HL-60 (cell line): ENCODE data around the gene TENM3.

Source experiments
- DNase-seq, 2 experiments: peaks; one replicate each; pipeline ENCODE4 v3.0.0-alpha.2; 2010 to 2020; ENCODE audit warnings: low read depth in 1 of 2, low spot score in 1 of 2
- H3K27ac ChIP-seq: fragments of 250-450 bp; sonication (Bioruptor Pico); replicated peaks from 2 replicates; pipeline ENCODE4 v1.5.1; 2020; ENCODE audit warnings: mild to moderate bottlenecking, moderate library complexity
- H3K27me3 ChIP-seq: fragments of 250-450 bp; sonication (Bioruptor Pico); 2 replicates; pipeline ENCODE4 v1.5.1; 2021; ENCODE audit warnings: mild to moderate bottlenecking, moderate library complexity; ENCODE audit not compliant: insufficient read depth, poor library complexity, severe bottlenecking
- H3K4me3 ChIP-seq: replicated peaks from 2 replicates; pipeline ENCODE4 v1.5.1; 2011; ENCODE audit warnings: mild to moderate bottlenecking, control low read depth, low read length; ENCODE audit not compliant: insufficient read depth
- GABPA ChIP-seq: IDR thresholded peaks from 2 replicates; pipeline ENCODE4 v1.6.1; 2012; ENCODE audit warnings: low read depth
- POLR2AphosphoS5 ChIP-seq: IDR thresholded peaks from 2 replicates; pipeline ENCODE4 v1.6.1; 2012; ENCODE audit warnings: low read depth
- REST ChIP-seq: IDR thresholded peaks from 2 replicates; pipeline ENCODE4 v1.6.1; 2012; ENCODE audit warnings: low read depth; ENCODE audit not compliant: insufficient replicate concordance
- SPI1 ChIP-seq: IDR thresholded peaks from 2 replicates; pipeline ENCODE4 v1.6.1; 2012; ENCODE audit warnings: low read depth, mild to moderate bottlenecking, borderline replicate concordance
- TF ChIP-seq, protein P1 (sequence below): IDR thresholded peaks from one replicate; pipeline ENCODE4 v1.5.1; 2011; ENCODE audit warnings: low read length, control low read depth, inconsistent platforms; ENCODE audit not compliant: insufficient read depth

TENM3 gene

DNA sequence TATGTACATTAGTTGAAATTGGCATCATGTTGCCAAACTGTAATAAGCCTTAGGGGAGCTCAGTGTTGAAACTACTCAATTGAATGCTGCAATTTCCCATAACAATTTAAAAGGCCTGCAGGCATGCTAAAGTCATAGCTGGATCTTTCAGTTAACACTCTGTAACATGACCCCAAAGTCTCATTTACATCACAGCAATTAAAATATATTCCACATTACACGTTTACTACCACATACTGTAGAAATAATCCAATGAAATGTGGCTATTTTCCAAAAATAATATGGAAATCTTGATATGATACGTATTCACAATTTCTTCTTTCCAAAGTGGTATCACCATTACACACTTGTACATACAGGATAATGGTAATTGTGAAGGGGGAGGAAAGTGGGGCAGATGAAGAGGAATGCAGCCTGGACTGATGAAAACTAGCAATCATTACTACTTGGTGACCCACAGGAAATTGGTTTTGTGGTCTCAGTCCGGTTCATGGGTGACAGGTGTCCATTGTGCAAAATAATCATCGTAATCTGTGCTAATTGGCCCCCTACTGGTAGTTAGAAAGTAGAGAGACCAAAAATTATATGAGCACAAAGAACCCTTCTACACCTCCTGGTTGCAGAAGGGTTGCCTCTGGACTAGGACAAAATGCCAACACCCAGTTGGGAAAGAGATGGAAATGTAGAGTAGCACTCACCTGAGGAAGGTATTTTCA is 63.7 kb downstream of the TENM3 start:
- Histone ChIP-seq H3K4me3 (no peak overlapping the region), H3K27ac (no peak overlapping the region), H3K27me3 (no peaks in the 10 kb centered on the region)
- DNase-seq, result no peak
- TF ChIP-seq REST (no peak), GABPA (no peak)

DNA sequence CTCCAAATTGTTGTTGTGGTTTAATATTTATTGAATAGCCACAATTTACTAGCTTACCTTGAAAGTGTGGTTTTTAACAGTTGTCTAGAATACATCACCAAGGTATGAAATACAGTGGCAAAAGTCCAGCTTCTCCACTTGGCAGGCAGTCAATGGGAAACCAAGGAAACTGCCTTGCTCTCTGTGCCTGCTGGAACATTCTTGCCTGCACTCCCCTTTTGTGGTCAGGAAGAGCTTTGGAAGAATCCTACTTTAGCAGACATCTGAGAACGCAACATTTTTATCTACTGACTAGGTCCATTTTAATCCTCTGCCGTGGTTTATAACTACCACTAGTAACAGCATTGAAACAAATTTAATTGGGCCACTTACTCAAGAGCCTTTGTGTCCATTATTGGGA is 64.5 kb downstream of the TENM3 start:
- Histone ChIP-seq H3K27me3 (no peaks in the 10 kb centered on the region), H3K27ac (no peak overlapping the region), H3K4me3 (no peak overlapping the region)
- DNase-seq, result no peak
- TF ChIP-seq REST, result no peak
- TF ChIP-seq GABPA, result no peak
- TF ChIP-seq, protein P1, sequence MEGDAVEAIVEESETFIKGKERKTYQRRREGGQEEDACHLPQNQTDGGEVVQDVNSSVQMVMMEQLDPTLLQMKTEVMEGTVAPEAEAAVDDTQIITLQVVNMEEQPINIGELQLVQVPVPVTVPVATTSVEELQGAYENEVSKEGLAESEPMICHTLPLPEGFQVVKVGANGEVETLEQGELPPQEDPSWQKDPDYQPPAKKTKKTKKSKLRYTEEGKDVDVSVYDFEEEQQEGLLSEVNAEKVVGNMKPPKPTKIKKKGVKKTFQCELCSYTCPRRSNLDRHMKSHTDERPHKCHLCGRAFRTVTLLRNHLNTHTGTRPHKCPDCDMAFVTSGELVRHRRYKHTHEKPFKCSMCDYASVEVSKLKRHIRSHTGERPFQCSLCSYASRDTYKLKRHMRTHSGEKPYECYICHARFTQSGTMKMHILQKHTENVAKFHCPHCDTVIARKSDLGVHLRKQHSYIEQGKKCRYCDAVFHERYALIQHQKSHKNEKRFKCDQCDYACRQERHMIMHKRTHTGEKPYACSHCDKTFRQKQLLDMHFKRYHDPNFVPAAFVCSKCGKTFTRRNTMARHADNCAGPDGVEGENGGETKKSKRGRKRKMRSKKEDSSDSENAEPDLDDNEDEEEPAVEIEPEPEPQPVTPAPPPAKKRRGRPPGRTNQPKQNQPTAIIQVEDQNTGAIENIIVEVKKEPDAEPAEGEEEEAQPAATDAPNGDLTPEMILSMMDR, result no peak
- TF ChIP-seq POLR2AphosphoS5, result no peak
- TF ChIP-seq SPI1, result no peak

DNA sequence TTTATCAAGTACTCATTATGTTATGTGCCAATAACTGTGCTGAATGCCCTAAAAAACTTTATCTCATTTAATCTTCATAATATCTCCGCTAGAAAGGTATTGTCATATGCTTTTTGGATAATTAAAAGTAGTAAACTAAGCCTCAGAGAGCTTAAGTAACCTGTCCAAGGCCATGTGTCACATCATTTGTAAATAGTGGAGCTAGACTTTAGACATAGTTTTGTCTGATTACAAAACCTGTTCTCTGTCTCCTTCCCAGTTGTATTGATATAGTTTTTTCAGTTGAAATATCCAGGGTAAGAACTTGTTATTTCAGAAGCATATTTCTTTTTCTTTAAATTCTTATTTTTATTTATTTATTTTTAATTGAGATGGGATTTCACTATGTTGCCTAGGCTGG is 66.7 kb downstream of the TENM3 start:
- H3K4me3 ChIP-seq, result no peak overlapping the region
- H3K27me3 ChIP-seq, result no peaks in the 10 kb centered on the region
- no peak overlapping the region for H3K27ac ChIP-seq
- no peak for TF ChIP-seq POLR2AphosphoS5
- TF ChIP-seq REST, result no peak
- no peak for TF ChIP-seq GABPA
- no peak for TF ChIP-seq SPI1
- TF ChIP-seq, protein P1, result no peak
- DNase-seq, result no peak
